Left hindlimb (tissue), 1 donor: ENCODE results near the gene LAIR2.
"Not testable (repeated sequence)": the region's sequence is repeated elsewhere in the genome, so short reads cannot be mapped to it uniquely, and the experiment has no call there.

Experiments used
- DNase-seq: peaks from one replicate; pipeline ENCODE4 v3.0.0-alpha.2; 2018

Gene LAIR2

DNA sequence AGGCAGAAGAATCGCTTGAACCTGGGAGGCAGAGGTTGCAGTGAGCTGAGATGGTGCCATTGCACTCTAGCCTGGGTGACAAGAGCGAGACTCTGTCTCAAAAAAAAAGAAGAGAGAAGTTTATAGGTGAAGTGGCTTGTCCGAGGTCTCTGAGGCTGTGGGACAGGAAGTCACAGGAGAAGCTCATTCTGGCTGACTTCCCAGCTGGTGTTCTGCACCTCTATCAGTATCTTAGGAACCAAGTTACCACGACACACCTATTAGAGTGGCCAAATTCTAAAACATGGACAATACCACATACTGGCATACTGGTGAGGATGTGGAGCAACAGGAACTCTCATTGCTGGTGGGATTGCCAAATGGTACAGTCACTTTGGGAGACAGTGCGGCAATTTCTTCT is 7.3 kb upstream of the LAIR2 start:
- not testable (repeated sequence) for DNase-seq

DNA sequence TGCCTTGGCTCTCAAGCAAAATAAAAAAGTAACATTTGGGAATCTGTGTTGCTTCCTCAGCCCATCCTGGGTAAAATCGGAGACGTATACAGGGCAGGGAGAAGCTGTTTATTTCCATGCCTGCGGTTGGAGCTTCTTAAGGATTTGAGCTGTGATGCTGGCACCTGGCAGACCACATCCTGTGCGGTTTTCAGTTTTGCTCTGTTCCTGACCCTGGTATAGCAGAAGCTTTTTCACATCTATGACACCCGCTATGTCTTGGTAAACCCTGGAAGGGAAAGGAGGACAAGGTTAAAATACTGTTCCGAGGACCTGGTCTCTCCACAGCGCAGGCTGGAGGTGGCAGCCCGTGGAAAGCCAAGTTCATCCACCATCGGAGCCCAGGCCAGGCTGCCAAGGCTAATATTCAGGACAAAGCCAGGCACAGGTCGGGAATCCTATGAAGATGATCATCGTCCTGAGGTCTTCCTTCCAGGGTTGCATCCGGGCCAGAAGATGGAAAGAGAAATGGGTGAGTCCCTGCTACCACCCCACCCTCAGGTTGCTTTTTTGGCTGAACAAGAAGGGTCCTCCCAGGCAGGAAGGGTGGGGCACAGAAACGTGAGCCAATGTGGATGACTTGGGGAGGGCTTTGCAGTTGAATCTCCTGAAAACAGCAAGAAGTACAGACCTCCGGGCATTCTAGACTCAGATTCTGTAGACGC is 4.7 kb upstream of the LAIR2 start:
- DNase-seq: not testable (repeated sequence)

DNA sequence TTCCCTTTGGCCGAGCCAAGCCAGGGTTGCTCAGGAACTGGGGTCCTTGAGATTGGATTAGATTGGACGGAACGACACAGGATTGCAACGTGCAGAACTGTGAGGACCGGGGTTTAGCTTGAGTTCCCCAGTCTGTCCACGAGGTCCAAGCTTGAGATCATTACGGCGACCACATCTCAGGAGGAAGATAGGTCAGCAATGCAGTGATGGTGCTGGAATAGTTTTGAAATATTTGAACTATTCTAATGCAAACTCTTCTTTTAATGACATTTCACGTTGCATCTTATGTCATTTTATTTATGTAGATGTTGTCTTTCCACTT is 4.2 kb upstream of the LAIR2 start:
- not testable (repeated sequence) for DNase-seq

DNA sequence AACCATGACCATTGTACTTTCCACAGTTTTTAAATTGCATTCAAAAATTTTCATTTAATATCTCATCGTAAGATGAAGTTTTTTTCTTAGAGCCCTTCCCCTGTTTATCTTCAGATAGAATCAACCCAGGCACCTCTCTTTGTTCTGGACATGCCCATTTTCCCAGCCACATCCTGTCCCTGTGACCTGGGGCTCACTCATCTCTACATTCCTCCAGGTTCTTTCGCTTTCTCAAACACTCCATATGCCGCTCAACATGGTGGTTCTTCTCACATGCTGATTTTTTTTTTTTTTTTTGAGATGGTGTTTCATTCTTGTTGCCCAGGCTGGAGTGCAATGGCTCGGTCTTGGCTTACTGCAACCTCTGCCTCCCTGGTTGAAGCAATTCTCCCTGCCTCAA is 2.9 kb downstream of the LAIR2 start:
- not testable (repeated sequence) for DNase-seq

DNA sequence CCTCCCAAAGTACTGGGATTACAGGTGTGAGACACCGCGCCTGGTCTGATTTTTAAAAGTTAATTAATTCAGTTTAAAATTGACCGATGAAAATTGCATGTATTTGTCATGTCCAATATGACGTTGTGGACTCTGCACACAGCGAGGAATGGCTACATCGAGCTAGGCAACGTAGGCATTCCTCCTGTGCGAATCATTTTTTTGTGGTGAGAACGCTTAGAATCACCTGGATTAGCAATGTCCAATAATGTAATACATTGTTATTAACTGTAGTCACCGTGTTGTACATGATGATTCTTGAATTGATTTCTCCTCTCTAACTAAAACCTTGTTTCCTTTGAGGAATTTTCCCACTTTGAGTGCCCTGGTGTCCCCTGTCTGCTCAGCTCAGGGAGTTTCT is 3.4 kb downstream of the LAIR2 start:
- no peak for DNase-seq

DNA sequence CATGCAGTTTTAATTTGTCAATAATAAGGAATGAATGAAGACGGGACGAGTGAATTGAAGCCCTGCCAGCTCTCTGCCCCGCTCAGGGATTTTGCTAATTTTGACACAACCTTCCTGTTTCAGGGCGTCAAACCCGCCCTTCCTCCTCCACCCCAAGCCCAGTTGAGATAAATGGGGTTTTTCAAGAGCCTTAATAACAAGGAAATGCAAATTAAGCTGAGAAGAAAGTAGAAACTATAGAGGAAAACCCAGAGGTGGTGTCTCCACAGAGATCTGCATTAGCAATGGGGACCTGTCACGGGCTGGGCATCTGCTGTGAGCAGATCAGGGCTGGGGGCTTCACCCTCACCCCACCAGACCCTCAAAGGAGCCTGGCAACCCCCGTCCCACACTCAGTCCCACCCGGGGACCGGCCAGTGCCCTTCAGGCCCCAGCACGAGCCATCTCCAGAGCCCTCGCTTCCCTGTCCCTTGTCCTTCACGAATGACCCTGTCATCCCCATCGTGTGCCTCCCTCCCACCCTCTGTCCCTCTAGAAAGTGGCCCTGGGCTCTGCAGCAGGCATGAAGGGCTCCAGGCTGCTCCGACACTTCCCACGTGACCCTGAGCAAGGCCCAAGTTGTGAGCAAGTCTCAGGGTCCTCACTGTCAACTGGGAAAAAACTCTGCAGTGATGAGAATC is 4.5 kb downstream of the LAIR2 start:
- not testable (repeated sequence) for DNase-seq

DNA sequence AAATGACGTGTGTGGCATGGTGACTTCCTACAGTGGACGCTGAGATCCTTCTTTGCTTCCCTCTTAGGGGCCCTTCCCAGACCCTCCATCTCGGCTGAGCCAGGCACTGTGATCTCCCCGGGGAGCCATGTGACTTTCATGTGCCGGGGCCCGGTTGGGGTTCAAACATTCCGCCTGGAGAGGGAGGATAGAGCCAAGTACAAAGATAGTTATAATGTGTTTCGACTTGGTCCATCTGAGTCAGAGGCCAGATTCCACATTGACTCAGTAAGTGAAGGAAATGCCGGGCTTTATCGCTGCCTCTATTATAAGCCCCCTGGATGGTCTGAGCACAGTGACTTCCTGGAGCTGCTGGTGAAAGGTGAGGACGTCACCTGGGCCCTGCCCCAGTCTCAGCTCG is 5.2 kb downstream of the LAIR2 start:
- no peak for DNase-seq

DNA sequence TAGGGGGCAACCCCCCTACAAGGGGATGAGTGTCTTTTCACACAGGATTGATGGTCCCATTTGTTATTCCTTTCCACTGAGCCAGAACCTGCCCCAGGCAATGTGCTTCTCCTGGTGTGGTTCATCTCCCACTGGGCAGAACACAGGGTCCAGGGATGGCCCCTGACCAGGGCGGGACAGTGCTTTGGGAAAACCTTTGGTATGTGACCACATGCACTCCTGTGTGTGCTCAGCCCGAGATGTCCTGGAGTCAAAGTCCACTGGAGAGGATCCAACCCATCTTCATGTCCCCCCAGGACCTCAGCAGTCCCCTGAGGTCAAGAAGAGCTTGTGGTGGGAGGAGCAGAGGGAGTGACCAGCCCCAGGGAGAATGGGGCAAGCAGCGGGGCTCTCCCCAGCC is 5.9 kb downstream of the LAIR2 start:
- DNase-seq: not testable (repeated sequence)

DNA sequence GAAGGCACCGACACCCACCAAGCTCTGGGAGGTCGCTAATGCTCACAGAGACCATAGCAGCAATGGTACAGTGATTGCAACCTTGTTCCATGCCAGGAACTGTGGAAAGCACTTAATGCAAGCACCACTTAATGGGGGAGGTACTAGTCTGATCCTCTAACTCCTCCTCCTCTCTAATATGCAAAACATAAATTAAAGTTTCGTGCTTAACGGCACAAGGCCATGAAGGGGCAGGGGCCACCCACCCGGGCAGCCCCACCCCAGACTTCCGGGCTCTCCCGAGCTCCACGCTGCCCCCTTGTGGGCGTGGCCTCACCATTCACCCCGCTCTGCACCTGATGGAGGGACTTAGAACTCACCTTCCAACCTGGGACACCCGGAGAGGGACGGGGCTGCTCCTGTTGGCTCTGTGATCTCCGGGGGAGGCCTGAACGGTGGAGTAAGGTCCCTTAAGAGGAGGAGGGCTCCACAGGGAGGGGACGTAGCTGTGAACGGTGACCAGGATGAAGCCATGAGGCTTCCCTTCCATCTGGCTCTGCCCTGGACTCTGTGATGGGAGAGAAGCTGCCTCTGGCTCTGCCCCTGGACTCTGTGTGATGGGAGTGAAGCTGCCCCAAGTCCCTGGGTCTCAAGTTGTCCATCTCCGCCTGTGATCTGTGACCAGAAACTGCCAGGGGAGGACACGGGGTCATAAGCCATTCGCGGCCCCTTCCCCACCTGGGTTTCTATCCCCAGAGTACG is 6.7 kb downstream of the LAIR2 start:
- not testable (repeated sequence) for DNase-seq

DNA sequence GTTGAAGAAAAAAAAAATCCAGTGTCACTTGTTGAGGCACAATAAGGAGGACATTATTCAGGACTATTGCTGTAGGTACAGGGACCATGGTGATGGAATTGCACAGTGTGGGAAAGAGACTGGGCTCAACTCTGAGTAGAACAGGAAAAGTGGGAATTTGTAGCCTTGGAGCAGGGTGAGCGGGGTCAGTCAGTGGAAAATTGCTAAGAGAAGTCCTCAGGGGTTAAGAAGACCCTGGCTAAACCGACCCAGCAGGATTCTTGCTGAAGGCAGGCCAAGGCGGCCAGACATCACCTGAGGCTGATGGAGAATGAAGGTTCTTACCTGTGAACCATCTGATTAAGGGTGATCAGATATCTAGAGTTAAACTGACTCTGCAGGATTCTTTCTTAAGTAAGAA is 12.5 kb downstream of the LAIR2 start:
- DNase-seq: no peak

DNA sequence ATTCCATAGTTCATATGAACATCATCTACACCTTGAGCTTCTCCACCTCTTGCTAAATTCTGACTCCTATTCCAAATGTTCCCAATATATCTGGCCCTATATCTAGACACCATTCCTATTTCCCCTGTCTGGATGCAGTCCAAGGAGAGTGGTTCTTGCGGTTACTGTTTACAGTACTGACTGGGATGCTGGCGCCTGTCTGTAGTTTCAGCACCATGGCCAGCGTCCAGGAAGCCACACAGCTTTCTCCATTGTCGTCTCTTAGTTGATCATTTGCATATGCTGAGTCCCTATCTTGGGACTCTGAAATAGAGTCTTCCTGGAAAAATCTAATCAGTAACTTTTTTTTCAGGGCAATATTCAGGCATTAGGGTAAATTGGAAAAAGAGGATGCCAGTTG is 14.9 kb downstream of the LAIR2 start:
- DNase-seq: peak; percentile 48

DNA sequence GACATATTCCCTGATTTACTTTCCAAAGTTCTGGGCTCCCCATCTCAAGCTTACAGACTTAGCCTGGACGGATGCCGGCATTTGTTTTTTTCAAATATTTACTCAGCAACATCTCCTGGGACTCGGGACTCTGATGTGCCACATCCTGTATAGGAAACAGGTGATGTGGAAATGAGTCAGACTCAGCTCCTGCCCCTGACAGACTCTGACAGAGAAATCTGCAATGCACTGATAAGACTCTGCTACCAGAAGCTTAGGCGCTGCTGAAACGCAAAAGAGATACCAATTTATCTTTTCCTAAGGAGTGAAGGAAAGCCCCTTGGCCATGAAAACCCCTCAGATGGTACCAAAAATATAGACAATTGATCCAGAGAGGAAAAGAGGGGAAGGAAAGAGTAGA is 16.2 kb downstream of the LAIR2 start:
- DNase-seq: no peak

DNA sequence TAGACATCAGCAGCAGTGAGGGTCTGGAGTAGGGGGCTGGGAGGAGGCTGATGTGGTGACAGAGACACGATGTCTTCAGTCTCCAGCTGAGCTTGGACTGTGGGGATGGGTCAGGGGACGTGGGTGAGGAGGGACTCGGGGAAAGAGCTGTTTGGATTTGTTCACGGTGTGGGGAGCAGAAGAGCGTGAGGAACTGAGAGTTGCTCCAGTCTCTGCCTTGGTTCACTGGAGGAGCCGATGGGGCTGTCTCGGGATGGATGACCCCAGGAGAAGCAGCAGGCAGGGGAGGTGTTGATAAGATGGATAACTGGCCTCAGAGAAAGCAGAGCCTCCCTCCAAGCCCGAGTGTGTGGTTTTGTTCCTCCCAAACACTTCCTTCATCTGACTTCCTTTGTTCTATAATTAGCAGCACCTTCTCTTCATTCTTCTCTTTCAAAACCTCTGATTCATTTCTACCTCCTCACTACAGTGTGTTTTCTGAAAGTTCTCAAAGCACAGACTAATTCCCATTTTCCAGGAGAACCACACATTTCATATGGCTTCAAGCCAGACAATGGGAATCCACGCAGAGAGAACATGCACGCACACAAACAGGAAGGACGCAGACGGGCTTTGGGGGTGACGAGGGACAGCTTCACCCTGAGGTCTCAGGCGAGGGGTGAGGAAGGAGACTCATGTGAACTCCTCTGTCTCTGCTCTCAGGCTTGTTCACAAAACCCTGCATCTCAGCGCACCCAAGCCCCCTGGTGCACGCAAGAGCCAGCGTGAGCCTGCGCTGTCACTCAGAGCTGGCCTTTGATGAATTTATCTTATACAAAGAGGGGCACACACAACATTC is 18.6 kb downstream of the LAIR2 start:
- DNase-seq: no peak

DNA sequence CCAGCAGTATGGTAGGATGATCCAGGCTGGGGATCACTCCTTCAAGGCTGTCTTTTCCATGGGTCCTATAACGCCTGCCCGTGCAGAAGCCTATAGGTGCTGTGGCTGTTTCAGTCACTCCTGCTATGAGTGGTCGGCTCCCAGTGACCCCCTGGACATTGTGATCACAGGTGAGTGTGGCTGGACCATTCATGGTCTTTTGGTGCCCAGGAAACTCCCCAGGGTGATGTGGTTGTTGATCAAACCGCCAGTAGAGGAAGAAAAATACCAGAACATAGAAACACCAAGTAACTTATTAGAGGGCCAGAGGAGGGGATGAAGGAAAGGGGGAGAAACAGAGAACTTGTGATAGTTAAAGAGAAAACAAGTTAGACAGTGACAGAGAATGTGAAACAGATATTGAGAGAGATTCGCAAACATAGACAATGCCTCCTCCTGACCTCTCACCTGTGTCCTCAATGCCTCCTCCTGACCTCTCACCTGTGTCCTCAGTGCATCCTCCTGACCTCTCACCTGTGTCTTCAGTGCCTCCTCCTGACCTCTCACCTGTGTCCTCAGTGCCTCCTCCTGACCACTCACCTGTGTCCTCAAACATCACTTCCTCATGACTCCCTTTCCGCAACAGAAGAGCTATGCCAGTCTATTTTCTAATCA is 19.4 kb downstream of the LAIR2 start:
- DNase-seq: no peak

DNA sequence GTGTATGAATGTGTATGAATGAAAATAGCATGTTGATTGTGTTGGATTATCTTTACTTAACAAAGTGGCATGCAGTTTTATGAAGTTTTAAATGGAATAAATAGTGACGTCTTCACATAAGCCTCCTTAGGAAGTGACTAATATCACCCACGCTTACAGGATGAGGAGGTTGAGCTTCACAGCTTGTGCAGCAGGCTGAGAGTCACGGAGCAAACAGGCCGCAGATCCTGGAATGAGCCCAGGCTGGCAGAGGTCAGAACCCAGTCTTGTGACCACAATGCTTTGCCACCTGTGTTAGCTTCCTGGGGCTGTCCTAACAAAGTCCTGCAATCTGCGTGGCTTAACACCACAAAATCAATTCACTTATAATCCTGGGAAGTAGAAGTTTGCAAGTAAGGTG is 20.8 kb downstream of the LAIR2 start:
- DNase-seq: peak; percentile 38

DNA sequence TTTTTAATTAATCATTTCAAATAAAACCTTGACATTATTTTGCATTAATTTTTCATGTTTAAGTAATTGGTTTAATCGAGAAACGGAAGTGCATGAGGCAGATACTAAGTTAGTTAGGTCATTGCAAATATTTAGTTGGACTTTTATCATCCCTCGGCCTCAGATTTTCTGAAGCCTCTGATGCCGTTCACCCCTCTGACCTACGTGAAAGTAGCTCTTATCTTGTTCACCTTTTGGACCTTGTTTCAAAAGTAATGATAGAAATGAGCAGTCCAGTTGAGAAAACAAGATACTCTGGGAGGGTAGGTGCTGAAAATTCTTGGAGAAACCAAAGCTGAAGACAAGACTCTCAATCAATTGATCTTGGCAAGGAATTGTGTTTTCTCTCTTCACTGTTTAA is 23.0 kb downstream of the LAIR2 start:
- DNase-seq: no peak

DNA sequence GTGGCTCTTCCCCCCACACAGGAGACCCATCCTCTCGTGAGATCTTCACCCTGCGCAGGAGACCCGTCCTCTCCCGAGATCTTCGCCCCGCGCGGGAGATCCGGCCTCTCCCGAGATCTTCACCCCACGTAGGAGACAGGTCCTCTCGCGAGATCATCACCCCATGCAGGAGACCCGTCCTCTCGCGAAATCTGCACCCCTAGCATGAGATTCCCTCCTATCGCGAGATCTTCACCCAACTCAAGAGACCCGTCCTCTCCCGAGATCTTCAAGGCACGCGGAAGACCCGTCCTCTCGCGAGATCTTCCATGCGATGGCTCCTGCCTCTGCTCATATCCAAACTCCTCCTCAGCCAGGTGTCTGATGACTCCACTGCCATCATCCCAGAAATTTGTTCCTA is 24.3 kb downstream of the LAIR2 start:
- no peak for DNase-seq

DNA sequence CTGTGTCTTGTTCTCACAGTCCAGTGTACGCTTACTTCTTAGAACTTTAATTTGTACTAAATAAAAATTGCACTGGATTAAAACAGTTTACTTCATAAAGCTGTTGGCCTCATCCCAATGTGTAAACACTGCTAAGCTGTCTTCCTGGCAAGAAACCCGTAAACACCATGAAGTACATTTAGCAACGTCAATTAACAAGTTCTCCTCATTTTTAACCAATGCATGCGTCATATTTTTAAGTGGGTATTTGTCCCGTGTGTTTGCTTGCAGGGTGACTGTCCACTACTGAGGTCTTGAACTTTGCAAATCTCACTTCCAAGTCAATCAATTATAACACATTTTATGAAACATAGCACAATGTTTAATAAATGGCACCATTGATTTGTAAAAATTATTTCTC is 28.2 kb downstream of the LAIR2 start:
- DNase-seq: no peak

DNA sequence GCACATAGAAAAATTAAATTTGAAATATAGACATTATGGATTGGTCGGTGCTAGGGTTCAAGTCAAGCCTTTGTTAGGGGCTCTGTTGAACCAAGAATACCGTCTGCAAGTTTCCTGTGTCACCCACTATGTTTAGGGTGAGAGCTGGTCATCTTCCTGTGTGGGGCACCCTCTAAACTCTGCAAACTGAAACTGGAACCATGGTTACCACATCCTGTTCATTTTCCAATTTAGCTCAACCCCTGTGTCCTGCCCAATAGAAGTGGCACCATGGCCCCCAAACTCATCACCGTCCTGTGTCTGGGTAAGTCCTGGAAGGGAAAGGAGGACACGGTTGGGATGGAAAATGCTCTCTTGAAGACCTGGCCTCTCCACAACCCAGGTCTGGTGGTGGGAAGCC is 29.9 kb downstream of the LAIR2 start:
- no peak for DNase-seq

DNA sequence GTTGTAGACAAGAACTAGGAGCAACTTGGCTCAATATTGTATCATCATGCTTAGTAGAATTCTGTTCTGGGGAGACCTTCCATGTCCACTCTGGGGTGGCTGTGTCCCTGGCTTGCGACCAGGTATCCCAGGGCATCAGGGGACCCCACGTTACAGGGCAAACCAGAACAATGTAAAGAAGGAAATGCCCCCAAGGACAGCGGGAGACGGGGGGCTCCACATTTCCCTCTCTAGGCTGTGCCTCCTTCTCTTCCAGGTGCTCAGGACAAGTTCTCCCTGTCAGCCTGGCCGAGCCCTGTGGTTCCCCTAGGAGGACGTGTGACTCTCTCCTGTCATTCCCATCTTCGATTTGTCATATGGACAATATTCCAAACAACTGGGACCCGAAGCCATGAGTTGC is 30.8 kb downstream of the LAIR2 start:
- no peak for DNase-seq

DNA sequence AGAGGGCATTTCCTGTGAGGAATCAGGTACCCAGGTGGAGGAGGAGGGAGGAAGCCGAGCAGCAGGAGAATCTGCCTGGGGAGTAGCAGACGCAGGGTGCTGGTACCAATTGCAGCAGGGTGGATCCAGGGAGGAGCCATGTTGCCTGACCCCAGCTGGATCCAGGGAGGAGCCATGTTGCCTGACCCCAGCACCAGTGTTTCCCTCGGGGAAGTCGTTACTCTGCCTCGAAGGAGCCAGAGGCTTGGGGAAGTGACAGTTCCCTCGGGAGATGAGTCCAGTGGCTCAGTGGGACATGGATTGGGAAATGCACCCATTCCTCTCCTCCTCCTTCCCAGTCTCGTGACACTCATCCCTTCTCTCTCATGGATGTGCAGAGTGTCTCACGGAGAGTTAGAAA is 31.5 kb downstream of the LAIR2 start:
- no peak for DNase-seq

DNA sequence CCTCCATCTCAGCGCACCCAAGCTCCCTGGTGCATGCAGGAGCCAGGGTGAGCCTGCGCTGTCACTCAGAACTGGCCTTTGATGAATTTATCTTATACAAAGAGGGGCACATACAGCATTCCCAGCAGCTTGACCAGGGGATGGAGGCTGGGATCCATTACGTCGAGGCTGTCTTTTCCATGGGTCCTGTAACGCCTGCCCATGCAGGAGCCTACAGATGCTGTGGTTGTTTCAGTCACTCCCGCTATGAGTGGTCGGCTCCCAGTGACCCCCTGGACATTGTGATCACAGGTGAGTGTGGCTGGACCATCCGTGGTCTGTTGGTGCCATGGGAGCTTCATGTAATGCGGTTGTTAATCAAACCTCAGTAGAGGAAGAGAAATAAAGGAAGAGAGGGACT is 33.0 kb downstream of the LAIR2 start:
- DNase-seq: no peak

DNA sequence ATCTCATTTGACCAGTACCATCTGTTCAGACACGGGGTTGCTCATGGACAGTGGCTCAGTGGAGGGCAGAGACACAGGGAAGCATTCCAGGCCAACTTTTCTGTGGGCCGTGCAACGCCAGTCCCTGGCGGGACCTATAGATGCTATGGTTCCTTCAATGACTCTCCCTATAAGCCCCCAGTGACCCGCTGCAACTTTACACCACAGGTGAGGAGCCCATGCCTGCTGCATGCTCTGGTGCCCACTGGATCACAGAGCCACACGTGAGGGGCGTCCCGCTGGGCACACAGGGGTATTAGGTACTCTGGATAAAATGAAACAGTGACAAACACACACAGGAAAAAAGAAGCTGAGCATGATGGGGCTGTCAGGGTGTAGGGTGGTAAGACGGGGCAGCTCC is 34.3 kb downstream of the LAIR2 start:
- DNase-seq: no peak
